SW480 (cell line): ENCODE data around the gene SLC37A2.
"Not testable (repeated sequence)": the region's sequence is repeated elsewhere in the genome, so short reads cannot be mapped to it uniquely, and the experiment has no call there.

Experiments
- DNase-seq: peaks from one replicate; pipeline ENCODE4 v3.0.0-alpha.2; 2016; ENCODE audit warnings: low spot score

Gene SLC37A2

DNA sequence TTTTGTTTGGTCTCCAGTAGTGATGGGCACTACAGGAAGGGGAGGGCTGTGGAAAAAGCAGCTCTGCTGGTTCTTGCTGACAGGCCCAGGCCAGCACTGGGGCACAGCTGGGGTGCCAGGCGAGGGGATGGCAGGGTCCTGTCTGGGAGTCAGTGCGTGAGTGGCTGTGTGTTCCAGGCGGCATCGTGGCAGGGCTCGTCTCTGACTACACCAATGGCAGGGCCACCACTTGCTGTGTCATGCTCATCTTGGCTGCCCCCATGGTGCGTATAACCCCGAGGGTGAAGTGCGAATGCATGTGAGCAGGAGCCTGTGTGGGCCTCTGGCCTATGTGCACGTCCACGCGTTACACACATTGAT is 20.9 kb downstream of the SLC37A2 start:
- DNase-seq: no peak

DNA sequence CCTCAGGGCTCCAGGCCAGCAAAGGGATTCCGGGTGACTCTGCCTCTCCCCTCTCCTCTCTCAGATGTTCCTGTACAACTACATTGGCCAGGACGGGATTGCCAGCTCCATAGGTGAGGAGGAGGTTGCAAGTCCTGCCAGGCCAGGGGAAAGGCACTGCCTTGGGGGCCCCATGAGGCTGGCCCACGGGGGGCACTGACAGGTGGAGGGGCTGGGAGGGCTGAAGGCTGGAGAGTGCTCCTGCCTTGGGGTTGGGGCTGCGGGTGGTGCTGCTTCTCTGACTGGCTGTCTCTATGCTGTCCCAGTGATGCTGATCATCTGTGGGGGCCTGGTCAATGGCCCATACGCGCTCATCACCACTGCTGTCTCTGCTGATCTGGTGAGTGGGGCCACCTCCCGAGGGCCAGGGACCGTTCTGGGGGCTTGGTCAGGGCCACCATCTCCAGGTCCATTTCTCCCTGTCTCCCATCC is 21.7 kb downstream of the SLC37A2 start:
- no peak for DNase-seq

DNA sequence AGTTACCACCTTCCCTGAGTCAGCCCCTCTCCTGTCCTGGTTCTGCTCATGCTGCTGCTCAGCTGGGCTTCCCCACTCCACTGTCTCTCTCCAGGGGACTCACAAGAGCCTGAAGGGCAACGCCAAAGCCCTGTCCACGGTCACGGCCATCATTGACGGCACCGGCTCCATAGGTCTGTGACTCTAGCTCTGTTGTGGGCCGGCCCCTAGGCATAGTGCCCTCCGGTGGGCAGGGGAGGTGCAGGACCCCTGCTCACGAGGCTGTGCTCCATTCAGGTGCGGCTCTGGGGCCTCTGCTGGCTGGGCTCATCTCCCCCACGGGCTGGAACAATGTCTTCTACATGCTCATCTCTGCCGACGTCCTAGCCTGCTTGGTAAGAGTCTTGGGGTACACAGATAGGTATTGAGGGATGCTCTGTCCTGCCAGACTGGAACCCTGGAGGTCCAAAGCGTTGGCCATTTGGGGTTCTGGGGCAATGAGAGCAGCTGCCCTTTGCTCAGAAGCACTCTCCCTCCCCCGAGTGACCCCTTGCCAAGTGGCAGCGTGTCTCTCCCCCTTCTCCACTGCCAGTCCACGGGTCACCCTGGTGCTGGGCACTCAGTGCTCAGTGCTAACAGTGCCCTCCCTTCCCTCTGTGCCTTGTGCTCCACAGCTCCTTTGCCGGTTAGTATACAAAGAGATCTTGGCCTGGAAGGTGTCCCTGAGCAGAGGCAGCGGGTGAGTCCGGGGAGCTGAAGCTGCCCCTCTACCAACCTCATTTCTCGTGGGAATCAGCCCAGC is 22.4 kb downstream of the SLC37A2 start:
- DNase-seq: no peak

DNA sequence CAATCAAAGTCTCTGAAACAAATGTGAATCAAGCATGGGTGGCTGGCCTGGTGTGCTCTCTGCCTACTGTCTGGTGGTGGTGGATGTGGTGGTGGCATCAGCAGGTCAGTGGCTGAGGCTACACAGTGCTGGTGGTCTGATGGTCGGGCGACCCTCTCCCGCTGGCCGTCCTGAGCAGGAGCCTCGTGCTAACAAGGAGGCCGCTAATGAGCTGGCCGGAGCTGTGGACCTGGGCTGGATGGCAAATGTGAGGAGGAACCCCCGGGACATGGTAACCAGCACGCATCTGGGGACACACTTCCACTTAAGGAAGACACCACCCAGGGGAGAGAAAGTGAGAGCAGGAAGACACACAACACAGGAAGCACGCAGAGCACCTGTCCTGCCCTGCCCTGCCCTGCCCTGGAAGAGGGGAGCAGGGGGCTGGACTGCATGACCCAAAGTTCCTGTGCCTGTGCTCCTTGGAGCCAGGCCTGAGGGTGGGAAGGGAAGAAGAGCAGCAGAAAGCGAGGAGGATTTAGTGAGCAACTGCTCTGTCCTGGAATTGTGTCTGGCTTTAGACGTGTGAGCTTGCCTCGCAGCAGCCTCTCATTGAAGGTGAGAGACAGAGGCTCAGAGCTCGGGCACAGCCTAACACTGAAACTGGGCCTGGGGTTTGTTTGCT is 23.7 kb downstream of the SLC37A2 start:
- DNase-seq: no peak

DNA sequence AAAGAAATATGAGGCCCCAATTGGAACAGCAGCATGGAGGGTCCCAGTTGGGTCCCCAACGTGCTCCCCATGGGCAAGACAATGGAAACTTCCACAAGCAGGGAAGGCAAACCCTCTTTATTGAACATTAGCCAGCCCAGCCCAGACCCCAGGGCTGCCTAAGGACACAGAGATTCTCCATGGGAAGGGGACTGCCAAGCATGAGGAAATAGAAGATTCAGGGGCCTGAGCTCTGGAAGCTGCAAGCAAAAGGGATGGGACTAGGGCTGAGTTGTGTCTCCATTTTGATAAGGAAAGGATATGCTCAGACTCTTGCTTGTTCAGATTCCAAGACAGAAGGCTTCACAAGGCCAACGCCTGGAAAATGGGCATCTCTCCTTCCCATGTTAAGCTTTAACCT is 25.0 kb downstream of the SLC37A2 start:
- no peak for DNase-seq

DNA sequence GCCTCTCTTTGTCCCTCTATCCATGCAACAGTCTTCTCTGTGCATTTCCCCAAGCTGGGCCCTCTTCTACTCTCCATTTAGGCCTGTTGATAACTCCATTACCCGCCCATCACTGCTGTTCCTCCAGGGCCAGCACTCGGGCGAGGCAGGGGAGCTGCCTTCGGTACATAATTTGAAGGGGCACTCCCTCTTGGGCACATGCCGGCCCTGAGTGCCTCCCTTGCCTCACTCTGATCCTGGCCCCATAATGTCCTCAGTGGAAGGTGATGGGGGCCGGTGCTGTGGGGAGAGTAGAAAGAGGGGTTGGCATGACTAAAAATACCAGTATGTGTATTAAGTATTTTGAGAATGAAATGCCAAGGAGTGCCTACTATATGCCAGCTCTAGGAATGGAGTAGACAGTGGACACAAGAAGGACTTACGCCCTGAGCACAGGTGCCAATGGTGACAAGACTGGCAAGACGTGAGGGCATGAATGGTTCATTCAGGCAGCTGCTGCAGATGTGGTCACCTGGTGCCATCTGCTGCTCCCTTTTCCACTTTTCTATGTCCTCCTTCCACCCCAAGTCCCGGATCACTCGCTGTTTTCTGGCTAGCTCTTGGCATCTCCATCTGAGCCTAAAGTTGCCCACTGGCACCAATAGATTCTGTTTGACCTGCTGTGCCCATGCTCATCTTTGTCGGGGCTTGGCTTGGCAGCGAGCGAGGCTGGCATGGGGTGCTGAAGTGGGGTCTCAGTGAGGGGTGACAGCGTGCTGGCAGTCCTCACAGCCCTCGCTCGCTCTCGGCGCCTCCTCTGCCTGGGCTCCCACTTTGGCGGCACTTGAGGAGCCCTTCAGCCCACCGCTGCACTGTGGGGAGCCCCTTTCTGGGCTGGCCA is 25.7 kb downstream of the SLC37A2 start:
- no peak for DNase-seq

DNA sequence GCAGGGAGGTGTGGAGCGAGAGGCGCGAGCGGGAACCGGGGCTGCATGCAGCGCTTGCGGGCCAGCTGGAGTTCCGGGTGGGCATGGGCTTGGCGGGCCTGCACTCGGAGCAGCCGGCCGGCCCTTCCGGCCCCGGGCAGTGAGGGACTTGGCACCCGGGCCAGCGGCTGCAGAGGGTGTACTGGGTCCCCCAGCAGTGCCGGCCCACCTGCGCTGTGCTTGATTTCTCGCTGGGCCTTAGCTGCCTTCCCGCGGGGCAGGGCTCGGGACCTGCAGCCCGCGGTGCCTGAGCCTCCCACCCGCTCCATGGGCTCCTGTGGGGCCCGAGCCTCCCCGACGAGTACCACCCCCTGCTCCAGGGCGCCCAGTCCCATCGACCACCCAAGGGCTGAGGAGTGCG is 26.4 kb downstream of the SLC37A2 start:
- DNase-seq: not testable (repeated sequence)

DNA sequence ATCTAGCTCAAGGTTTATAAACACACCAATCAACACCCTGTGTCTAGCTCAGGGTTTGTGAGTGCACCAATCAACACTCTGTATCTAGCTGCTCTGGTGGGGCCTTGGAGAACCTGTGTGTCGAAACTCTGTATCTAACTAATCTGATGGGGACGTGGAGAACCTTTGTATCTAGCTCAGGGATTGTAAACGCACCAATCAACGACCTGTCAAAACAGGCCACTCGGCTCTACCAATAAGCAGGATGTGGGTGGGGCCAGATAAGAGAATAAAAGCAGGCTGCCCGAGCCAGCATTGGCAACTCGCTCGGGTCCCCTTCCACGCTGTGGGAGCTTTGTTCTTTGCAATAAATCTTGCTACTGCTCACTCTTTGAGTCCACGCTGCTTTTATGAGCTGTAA is 27.0 kb downstream of the SLC37A2 start:
- not testable (repeated sequence) for DNase-seq

DNA sequence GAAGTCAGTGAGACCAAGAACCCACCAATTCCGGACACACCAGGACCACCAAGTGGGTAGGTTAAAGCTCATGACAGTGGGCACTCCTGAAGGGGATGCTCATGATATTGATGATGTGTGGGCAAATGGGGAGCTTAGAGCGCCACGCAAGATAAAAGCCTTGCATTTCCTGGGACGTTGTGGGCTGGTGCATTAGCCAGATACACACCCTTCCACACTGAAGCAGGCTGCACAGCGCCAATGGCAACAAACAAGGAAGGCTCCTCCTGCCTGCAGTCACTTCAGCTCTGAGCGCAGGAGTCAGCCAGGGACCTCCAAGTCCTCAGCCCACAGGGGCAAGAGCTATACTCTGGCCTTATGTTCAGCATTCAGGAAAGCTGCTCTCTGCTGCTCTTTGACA is 27.7 kb downstream of the SLC37A2 start:
- DNase-seq: no peak

DNA sequence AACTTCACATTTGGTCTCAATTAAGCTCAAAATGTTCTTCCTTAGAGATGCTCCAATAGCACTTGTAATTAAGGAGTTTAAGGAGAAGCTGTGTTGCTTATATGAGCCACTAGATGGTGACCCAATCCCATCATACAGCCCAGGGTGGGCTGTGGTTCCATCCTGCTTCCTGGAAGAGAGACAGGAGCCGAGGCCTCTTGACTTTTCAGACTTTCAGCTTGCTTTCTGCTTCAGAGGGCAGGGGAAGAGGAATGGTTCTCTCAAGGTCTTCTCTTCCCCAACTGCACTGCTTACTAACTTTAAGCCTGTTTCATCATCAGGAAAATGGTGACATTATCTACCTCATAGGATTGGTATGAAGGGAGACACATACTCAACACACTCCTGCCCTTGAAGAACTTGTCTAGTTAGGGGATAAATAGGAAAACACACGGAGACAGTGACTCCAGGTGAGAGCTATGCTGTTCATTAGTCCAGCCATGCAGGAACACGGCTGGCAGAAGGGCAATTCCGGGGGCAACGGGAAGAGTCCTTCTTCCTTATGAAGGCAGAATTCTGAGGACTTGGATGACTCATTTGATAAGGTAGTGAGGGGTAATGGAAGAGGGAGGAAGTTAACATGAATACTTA is 28.3 kb downstream of the SLC37A2 start:
- peak; percentile 68 for DNase-seq

DNA sequence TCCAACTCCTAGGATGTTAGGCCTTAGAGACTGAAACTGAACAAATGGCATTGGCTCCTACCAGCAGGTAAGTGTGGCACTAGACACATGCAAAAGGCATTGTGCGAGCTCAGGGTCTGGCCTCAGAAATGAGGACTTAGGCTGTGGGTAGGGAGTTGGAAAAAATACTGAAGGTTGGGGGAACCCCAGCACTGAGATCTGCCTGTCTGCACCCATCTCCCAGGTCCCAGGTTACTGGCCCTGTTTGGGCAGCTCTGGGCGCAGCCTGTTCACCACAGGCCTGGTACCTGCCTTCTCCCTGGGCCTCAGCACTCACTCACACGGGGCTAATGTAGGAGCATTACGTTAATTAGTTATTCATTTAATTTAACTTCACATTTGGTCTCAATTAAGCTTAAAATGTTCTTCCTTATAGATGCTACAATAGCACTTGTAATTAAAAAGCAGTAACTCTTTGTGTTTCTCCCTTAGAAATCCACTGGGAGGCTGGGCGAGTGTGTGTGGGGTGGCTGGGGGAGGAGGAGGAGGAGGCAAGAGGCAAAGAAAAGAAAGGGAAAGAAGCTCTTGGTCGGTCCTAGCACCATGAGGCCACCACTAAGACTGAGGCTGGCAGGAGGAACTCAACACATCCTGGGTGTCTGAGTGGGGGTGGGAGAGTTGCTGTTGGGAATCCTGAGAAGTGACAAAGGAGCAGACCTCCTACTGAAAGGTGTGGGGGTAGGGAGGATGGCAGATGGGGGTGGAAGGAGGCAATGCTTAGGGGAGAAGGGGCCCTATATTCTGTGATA is 29.0 kb downstream of the SLC37A2 start:
- no peak for DNase-seq

DNA sequence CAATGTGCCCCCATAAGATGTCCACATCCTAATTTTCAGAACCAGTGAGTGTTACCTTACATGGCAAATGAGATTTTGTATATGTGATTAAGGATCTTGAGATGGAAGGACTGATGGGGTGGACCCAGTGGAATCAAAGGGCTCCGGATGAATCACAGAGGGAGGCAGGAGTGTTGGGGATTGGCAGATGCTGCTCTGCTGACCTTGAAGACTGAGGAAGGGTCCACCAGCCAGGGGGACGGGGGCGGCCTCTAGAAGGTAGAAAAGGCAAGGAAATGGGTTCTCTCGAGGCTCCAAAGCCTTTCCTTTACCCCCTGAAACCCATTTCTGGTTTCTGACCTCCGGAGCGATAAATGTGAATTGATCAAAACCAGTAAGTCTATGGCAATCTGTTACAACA is 29.6 kb downstream of the SLC37A2 start:
- DNase-seq: no peak

DNA sequence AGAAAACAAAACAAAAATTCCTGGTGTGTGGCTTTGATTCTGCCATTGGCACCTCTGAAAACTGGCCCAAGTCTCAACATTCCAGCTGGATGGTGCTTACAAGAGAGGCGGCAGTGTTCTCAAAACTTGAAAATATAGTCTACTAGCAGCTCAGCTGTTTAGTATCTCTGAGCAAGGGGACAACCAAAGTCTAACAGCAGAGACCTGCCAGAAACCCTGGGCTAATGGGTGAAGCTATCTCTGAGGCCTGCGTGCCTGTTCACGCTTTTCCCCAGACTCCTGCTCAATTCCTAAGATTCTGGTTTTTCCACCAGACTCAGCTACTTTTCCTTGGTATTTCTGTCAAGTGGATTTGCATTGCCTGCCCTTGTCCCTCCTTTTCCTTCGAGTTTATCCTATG is 30.4 kb downstream of the SLC37A2 start:
- DNase-seq: no peak

DNA sequence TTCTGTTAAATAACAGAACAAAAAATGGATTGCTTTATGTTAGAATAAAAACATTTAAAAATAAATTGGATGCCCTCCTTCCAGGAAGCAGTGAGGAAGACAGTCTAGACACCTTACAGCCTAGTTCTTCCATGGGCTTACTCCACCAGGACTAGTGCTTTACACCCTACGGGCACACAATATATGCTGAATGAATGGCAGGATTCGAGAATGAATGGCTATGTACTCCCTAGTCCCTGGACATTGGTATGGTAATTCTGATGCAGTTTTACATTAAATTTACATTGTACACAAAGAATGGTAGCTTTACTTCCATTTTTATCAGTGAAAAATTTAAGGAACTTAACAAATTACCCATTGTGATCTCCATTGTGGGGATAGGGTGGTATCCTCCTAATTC is 31.6 kb downstream of the SLC37A2 start:
- DNase-seq: no peak

DNA sequence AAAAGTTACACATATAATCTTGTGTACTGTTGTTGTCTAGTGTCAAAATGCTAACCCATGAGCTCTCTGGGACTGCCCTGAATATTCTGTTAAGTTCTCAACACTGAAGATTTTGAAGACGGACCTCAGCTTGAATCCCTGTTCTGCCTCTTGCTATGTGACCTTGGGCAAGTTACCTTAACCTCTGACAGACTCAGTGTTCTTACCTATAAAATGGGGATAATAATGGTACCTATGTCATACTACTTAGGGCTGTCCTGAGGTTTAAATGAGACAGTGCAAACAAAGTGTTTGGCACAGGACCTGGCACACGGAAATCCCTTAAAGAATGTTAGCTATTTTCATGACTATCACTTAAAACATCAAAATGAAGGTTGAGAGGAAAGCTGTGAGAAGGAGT is 37.0 kb downstream of the SLC37A2 start:
- DNase-seq: no peak

DNA sequence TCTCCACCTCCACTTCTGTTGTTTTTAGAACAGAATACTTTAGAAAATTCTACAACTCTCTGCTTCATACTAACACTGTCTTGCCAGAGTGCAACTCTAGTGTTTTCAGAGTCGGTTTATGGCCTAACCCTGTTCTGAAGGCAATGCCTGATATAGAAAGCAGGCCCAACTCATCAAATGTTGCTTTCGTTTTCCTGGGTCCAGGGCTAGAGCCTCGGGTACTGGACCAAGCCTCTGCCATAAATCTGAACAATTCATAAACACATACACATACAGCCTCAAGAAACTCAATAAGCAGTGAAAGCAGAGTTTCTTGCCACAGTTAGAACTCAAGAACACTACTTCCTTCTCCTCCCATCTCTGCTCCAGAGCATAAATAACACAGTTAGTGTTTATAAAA is 38.5 kb downstream of the SLC37A2 start:
- DNase-seq: no peak

DNA sequence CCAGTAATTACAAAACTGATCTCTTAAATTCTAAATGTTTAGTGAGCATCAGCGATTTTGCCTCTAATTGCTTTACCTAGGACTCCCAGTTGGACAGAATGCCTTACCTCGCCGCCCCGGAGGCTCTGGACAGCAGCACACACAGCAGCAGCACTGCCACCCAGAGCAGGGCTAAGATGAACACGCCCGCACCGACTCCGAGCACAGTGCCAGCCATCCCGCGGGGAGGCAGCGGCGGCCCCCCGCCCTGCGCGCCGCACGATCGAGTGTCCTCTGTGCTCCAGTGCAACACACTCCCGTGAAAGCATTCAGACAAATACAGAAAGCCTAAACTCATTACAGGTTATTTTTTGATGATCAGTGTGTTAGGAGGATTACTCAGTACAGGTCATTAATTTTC is 38.9 kb downstream of the SLC37A2 start:
- DNase-seq: no peak

DNA sequence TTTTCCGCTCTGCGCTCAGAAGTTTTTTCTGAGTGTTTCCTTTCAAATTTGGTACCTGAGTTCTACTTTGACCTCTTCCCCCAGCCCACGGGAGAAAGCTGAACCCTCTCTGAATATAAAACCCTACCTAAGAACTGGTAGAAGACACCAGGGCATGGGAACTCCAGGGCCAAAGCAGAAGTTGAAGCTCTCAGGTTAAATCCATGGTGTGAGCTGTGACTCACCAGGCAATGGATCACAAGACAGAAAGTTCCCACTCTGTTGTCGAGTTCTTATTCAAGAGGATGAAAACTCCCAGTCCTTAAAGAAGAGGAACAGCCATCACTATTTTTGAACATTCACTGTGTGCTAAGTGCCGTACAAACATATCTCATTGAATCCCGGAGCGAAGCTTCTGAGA is 39.4 kb downstream of the SLC37A2 start:
- DNase-seq: no peak

DNA sequence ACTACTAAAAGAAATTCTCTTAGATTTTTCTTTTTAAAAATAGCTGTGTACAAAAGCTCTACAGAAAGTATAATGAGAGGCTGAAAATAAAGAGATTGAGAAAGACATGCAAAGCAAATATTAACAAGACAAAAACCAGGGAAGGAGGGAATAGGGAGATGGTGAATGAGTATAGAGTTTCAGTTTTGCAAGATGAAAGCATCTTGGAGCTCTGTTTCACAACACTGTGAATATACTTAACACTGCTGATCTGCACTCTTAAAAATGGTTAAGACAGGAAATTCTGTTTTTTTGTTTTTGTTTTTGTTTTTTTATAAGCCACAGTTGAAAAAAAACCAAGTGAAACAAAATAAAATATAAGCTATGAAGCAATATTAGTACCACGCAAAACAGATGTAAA is 42.8 kb downstream of the SLC37A2 start:
- DNase-seq: no peak

DNA sequence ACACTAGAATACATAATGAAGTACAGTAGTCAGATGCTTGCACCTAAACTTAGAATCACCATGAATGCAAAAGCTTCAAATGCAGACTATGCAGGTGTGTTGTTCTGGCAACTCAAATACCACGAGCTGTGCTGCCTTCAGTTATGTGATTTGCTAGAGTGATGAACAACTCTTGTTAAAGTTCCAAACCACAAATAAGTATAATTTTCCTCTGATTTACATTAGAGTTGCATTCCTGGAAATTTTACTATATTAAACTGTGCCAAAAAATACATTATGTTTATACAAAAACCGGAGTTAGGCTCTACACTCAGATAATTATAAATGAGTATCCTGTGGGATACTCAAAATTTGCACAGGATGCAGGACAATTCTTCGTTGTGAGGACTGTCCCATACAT is 45.4 kb downstream of the SLC37A2 start:
- no peak for DNase-seq

DNA sequence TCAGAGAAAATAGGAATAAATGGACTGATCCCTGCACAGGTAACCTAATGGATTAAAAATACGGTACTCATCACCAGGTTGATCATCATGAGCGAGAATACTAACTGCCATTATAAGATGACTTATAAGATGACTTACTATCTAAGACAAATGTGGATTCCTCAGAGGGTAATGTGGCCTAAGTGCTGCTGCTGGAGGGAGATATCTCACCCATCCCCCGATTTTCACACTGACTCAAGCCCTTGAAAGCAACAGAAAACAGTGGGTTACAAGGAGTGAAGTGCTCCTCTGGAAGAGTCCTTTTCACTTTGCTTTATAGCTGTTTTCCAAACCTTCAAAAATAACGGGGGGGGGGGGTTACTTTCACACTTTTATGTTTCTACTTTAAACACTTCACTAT is 47.4 kb downstream of the SLC37A2 start:
- DNase-seq: no peak

DNA sequence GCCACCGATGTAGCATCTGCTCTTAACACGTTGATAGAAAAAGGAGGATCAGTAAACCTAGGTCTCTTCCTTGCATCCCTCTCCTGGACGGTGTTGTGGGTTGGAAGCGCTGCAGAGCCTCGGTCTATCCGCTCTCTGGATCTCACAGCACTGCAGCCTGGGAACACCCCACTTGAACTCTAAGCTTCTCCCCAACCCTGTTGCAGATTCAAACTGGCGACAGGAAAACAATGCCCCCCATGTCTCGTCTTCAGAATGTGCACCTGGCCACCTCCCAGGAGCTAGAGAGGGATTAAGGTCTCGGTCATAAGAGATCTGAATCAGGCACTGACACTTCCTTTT is 47.9 kb downstream of the SLC37A2 start:
- DNase-seq: peak; percentile 53
